ENCODE results near the gene RHBDL1.
A peak's percentile ranks its signal among the peaks of the same experiment; 100 is the strongest.

RHBDL1 gene

GRCh38 chr16:658679-659571, 16.5 kb upstream of the RHBDL1 start:
- DNase-seq, result no peak

DNA sequence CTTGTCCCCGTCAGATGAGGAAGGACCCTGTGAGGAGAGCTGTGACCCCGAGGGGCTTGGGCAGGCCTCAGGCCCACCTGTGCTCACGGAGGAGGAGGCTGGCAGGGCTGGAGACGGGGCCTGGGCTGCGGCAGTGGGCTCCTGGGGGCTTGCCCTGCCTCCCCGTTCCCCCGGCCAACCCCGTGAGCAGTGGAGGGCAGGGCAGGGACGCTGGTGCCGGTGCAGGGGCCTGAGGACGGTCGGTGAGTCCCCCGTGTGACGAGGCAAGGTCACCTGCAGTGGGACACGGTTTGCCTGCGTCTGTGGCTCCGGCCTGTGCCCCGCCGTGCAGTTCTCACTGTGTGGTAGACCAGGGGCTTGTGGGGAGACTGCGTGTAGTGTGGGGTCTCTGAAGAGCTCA, 15.9 kb upstream of the RHBDL1 start:
- DNase-seq, result no peak

GRCh38 chr16:660132-660458, 15.4 kb upstream of the RHBDL1 start:
- DNase-seq, result no peak

DNA sequence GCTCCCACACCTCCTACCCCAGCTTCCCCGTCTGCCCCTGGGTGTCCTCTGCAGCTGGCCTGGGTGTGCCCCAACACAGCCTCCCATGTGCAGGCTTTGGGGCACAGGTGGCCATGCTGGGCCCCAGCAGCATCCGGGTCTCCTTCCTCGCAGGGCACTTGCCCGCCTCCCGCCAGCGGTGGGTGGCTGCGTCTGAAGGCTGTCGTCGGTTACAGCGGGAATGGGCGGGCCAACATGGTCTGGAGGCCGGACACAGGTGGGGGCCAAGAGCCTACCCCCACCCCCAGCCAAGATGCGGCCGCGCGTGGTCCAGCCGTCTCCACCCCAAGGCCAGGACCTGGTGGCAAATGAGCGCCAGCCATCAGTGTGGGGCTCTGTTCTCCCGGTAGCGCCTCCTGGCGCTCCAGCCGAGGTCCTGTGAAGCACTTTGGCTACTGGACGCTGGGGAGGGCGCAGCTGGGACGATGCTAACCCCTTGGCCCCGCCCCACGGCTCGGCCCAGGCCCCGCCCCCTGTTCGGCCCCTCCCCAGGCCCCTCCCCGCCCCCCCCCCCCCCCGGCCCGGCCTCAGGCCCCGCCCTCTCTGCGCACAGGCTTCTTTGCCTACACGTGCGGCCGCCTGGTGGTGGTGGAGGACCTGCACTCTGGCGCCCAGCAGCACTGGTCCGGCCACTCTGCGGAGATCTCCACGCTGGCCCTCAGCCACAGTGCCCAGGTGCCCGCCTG, 14.8 kb upstream of the RHBDL1 start:
- no peak for DNase-seq

DNA sequence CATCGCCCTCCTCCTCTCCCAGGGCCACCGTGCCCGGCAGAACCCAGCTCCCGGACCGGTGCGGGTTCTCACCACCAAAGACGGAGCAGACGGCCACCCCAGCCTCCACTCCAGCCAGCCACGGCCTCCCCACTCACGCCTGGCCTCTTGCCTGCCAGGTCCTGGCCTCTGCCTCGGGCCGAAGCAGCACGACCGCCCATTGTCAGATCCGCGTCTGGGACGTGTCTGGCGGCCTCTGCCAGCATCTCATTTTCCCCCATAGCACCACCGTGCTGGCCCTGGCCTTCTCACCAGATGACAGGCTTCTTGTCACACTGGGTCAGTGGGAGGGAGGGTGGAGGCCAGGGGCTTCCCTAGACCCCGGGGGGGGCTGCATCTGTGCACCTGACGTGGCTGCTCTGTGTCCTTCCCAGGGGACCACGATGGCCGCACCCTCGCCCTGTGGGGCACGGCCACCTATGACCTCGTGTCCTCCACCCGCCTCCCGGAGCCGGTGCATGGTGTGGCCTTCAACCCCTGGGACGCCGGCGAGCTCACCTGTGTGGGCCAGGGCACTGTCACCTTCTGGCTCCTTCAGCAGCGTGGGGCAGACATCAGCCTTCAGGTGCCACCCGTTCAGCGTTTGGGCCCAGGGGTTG, 14.2 kb upstream of the RHBDL1 start:
- no peak for DNase-seq

DNA sequence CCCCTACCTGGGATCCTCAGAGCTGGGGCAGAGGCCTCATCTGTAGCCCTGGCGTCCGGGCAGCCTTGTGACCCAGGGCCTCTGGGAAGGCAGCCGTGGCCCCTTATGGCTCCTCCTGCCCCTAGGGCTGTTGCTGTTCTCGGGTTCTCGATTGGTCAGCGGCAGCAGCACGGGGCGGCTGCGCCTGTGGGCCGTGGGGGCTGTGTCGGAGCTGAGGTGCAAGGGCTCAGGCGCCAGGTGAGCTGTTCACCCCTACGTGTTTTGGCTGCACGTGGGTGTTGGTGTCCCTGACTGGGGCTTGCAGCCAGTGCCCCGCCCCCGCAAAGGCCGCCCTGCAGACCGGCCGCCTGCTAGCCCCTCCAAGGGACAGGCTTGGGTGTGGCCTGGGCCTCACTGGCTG, 13.4 kb upstream of the RHBDL1 start:
- no peak for DNase-seq

GRCh38 chr16:662597-662996, 12.9 kb upstream of the RHBDL1 start:
- no peak for DNase-seq

DNA sequence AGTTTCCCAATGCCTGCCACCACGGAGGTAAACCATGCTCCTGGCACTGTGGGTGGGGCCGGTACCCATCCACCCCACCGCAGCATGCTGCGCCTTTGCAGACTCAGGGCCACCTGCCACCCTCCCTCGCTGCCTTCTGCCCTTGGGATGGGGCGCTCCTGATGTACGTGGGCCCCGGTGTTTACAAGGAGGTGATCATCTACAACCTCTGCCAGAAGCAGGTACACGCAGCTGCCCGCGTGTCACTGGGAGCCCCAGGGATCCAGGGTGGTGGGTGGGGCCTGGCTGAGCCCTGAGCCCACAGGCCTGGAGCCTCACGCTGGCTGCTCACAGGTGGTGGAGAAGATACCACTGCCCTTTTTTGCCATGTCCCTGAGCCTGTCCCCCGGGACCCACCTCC, 8.9 kb upstream of the RHBDL1 start:
- DNase-seq, result no peak

DNA sequence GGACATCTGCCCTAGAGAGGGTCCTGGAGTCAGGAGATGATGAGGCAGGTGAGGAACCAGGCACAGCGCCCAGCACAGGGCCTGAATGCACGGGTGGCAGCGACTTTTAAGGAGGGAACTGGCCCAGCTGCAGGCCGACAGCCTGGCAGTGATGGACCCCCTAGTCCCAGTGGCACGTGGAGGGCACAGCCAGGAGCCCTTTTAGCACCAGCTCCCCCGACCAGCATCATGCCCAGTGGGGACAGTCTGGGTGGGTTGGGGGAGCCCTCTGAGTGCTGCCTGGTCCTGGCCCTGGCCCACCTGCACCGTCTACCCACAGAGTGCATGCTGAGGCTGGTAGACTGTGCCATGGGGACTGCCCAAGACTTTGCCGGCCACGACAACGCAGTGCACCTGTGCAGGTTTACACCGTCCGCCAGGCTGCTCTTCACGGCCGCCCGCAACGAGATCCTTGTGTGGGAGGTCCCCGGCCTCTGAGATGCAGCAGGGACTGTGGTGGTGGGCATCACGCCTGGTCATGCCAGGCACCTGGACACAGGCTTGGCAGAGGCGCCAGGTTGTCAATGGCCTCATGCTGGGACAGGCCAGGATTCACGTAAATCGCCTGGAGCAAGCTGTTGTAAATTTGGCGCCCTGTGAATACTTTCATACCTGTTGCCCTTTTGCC, 8.2 kb upstream of the RHBDL1 start:
- no peak for DNase-seq

DNA sequence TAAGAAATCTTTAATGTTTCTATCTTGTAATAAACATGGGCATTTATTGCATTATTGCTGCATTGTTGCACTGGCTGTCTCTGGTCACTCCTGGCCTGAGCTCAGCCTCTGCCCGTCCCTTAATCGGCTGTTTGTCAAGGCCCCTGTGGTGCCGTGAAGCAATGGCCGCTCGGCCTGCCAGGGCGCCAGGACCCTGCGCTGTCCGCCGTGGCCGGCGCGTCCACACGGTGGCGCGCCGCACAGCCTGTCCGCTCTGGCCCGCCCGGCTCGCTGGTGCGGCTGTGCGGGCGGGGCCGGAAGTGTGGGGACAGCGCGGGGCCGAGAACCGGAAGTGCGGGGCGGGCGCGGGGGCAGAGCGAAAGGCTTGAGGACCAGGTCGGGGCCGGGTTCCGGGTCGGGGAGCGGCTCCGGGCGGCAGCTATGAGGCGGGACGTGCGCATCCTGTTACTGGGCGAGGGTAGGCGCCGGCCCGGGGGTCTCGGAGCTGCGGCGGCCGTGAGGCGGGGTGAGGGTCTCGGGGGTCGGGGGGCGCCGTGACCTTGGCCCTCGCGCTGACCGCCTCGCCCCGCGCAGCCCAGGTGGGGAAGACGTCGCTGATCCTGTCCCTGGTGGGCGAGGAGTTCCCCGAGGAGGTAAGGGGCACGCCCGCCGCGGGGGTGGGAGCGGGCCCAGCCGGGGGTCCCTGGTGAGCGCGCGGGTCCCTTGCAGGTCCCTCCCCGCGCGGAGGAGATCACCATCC, 7.5 kb upstream of the RHBDL1 start, which contains the start of gene RHOT2:
TSS of gene RHOT2 (plus strand) at position 353 of the 739 bp plus-strand sequence. CDS start at position 421, 68 bp downstream.
- DNase-seq, result peak; percentile 77

DNA sequence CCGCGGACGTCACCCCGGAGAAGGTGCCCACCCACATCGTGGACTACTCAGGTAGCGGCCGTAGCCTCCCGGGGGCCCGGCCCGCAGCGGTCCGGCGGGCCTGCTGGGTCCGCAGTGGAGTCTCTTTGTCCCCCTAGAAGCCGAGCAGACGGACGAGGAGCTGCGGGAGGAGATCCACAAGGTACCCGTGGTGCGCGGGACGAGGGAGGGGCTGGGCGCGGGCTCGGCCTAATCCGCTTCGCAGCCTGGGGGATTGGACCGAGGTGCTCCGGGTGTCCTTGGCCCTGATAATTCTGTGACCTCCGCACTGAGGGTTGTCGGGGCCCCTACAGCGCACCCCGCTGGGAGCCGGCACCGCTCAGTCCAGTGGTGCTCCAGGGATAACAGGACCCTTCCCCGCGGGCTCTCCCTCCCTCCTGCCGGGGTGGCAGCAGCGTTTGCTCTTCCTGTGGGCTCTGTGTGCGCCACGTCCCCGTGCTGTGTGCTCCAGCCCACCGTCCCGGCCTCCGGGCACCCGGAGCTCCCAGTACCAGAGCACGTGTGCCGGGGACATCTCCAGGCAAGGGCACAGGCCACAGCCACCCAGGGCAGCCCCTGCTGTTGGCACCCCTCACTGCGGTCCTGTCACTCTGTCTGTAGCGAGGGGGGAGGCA, 6.8 kb upstream of the RHBDL1 start:
- no peak for DNase-seq

GRCh38 chr16:669666-670065, 5.8 kb upstream of the RHBDL1 start:
- DNase-seq, result no peak

- no peak for DNase-seq
These were observed 4.8 kb upstream of the RHBDL1 start for GRCh38 chr16:670485-671352.

DNA sequence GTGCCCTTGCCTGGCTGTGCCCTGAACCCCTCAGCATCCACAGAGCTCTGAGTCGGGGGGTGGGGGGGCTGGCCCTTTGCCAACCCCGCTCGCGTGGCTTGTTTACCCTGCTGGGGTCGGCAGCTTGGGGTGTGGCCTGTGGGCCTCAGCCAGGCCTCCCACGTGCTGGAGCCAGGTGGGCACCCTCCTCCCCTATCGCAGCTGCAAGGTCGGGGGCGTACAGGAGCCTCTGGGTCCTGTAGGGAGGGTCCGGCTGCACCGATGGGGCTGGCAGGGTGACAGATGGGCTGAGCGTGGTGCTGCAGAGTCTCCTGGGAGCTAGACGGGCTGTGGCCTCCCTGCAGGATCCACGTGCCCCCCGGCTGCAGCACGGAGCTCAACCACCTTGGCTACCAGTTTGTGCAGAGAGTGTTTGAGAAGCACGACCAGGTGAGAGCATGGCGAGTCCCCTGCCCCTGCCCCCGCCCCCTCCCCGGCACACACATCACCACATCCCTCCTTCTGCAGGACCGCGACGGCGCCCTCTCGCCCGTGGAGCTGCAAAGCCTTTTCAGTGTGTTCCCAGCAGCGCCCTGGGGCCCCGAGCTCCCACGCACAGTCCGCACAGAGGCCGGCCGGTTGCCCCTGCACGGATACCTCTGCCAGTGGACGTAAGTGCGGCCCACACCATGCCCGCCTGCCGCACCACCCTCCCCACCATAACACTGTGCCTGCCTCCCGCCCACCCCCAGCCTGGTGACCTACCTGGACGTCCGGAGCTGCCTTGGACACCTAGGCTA, 3.9 kb upstream of the RHBDL1 start:
- DNase-seq, result no peak

DNA sequence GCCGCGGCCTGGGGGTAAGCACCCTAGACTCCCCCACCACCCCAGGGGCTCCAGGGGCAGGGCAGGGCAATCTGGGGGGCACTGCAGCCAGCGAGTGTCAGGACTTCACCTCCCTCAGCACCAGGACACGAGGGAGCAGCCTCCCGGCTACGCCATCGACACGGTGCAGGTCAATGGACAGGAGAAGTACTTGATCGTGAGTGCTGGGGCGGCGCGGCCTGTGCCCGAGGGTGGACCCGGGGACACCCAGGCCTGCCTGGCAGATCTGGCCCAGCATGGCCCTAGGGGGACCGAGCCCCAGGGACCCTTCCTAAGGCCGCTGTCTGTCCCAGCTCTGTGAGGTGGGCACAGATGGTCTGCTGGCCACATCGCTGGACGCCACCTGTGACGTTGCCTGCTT, 3.1 kb upstream of the RHBDL1 start:
- DNase-seq, result no peak

GRCh38 chr16:672851-673250, 2.6 kb upstream of the RHBDL1 start:
- DNase-seq, result no peak

DNA sequence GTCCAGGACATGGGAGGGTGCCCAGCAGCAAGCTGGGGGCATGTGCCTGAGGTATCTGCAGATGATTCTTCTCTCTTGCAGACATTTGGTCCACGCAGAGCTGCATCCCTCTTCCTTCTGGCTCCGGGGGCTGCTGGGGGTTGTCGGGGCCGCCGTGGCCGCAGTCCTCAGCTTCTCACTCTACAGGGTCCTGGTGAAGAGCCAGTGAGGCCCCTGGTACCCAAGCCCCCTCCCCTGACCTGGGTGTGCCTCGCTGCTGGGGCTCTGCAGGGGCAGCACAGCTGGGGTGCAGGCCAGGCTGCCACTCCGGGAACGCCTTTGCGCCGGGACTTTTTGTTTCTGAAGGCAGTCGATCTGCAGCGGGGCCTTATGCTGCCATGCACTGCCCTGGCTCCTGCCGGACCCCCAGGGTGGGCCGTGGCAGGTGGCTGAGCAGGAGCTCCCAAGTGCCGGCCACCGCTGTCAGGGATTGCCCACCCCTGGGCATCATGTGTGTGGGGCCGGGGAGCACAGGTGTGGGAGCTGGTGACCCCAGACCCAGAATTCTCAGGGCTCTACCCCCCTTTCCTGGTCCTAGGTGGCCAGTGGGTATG, 2.0 kb upstream of the RHBDL1 start:
- DNase-seq, result no peak

- DNase-seq, result no peak
These were observed 1.1 kb upstream of the RHBDL1 start for GRCh38 chr16:674214-674881.

DNA sequence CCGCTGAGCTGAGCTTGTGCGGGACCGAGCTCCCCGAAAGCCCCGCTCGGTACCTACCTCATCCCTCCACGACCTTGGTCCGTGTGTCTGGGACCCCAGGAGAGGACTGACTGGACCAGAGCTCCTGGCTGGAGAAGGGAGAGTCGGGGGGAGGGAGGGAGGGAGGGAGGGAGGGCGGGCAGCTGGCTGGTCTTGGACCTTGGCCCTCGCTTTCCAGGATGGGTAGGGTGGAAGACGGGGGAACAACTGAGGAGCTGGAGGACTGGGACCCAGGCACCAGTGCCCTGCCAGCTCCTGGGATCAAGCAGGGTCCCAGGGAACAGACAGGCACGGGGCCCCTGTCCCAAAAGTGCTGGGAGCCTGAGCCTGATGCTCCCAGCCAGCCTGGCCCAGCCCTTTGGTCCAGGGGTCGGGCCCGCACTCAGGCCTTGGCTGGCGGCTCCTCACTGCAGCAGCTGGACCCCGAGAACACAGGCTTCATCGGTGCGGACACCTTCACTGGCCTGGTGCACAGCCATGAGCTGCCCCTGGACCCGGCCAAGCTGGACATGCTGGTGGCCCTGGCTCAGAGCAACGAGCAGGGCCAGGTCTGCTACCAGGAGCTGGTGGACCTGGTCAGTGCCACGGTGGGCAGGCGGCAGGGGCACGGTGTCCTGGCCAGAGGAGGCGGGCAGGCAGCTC, 553 bp downstream of the RHBDL1 start:
- DNase-seq, result no peak
